NCI-H187 (cell line): ENCODE results near the gene RTL1.

Source experiments
- DNase-seq, 2 experiments: peaks; one replicate each; lab custom pipeline; 2025; lab: John Stamatoyannopoulos, UW

The RTL1 gene

DNA sequence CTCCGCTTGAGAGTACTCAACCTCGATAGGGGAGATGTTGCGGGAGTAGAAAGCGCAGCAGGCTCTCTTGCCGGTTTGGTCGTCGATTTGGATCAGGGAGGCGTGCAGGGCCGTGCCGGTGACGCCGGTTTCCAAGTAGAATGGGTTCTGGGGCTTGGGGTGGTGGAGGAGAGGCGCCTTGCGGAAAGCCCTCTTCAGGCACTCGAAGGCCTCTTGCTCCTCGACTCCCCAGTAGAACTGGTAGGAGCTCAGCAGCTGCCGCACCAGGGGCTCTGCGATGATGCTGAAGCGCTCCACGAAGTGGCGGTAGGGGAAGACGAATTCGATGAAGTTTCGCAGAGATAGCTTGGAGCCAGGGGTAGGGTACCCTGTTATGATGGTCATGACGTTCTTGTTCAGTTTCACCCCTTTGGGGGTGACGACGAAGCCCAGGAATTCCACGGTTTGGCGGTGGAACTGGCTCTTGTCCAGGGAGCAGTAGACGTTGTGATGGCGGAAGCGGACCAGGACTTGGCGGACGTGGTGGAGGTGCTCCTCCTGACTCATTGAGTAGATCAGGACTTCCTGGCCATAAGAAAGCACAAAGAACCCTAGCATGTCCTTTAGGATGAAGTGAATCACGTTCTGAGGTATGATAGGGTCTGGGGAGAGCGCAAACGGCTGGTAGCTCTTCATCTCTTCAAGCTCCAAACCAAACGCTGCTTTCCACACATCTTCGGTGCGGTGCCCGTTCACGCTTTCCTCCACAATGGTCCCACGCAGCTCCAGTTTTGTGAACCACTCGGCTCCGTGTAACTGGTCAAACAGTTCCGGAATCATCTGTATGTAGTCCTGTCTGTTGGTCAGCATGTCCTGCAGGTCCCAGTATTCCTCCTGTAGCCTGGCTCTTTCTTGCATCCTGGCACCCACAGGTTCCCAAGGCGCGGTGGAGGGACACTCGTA, 21.2 kb downstream of the RTL1 start:
- no peak for DNase-seq

DNA sequence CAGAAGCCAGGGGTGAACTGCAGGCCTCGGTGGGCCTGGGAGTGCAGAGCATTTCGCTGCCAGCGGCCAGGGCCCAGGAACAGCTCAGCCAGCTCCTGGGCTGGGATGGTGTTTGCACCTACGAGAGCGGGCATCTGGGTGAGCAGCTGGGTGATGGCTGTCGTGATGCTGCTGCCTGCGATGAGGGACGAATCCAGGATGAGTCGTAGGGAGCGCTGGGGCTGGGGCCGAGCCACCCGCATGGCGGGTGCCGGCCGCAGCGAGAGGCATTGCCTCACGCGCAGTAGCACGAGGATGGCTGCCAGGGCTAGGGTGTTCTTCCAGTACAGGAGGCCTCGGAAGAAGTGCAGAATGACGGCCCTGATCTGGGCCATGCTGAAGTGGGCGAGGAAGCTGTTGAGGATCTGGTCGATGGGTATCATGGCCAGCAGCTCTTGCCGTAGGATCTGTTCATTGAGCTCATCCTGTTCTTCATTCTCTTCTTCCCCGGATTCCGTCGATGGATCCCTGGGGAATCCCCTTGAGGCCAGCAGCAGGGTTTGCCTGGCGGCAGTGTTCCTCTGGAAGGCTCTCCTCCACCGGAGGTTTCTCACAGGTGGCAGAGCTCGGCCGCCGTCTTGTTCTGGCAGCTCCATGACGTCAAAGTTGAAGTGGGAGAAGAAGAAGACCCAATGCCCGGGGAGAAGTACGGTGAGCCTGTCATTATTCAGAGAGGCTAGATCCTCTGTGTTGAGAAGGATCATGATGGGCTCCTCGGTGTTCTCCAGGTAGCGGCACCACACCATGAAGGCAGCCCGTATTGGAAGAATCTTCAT, 22.1 kb downstream of the RTL1 start:
- no peak for DNase-seq

DNA sequence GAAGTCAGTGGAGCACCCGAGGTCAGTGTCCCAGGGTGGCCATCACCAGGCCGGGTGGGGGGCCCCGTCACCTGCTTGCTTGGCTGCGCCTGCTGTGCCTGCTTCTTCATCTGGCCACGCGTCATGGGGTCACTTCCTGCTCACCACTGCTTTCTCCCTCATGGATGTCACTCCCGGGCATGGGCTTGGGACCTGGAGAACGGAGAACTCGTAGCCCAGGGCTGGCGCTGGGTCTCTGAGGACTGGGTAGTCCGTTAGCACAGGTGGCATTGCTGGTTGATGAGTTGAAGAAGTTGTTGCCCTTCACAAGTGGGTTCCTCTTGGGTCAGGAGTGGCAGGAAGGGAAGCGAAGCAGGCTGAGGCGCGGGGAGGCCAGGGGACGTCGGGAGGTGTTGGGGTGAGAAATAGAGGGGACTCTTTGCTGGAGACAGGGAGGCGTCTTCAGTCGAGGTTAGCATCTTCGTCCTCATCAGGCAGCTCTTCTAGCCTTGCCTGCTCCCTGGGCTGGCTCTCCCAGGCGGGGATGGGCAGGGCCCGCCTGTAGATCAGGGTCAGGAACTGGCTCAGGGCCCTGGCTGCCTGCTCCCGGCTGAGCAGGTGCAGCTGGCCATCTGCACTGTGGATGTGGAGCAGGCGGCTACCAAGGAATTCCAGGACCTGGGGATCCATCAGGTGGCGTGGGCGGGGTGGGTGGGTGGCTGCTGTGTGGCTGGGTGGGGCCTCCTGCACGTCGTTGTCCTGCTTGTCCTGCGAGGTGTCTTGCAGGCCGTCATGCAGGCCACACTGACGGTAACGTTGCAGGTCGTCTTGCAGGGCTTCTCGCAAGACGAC, 23.0 kb downstream of the RTL1 start:
- no peak for DNase-seq

DNA sequence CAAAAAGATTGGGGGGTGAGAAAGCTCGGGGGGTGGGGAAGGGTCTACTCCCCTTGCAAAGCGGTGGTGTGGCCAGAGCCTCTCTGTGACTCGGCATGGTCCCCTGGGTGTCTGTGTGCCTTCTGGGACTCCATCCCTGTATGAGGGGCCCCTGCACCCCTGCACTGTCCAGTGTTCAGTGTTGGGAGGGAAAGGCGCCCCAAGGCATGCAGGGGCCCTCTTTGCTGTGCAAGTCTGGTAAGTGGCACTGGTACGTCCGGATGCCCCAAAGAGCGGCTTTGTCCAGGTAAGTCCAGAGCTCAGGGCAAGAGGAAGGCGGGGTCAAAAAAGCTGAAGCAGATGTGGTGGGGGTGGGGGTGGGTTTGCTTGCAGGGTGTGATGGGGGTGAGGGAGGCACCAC, 23.7 kb downstream of the RTL1 start:
- DNase-seq, result no peak

DNA sequence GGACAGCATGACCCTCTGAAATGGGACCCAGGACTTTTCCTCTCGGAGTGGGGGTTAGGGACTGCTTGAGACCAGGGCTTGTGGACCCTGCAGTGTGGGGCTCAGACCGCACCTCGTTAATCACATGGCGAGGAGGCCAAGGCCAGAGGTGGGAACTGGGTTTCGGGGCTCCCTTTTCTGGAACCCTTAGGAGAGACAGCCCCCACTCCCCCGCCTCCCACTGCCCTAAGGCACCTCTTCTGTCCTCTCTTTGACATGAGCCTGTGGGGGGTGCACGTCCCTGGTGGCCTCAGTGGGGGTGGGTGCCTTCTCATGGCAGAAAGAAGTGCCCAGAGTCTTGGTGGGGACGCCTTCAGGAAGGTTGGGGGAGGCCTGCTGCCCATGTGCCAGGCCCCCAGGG, 24.3 kb downstream of the RTL1 start:
- no peak for DNase-seq

DNA sequence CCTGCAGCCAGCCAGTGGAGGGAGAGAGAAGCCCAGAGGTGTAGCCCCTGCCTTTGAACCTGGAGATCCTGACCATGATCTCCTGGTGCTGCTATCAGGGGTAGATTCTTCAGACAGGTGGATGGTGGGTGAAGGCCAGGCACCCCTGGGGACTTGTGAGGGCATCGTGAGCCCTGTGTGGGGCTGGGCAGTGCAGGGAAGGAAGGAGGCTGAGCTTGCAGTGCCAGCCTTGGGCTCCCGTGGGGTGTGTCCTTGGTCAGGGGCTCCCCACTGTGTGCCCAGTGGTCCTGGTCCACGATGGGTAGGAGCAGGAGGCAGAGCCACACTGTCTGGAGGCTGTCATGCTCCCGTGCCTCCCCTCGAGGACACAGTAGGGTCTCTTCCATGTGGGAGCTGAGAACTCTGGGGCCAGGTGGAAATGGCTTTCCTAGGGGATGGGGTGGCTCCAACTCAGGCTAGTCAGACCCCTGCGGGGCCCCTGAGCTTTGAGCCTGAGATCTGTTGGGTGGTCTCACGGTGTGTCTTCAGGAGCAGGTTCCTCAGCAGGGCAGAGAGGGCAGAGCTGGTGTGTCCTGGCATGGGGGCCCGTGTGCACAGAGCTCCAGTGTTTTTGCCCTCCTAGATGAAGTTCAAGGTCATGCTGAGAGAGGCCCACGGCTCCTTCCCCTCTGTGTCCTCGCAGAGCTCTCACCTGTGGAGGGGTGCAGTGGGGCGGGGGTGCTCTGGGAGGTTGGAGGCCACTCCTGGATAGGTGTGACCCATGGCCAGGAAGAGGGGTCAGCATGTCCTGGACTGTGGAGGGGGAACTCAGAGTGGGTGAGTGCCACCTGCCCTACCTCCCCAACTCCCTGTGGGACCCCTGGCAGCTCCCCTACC, 25.0 kb downstream of the RTL1 start:
- no peak for DNase-seq

DNA sequence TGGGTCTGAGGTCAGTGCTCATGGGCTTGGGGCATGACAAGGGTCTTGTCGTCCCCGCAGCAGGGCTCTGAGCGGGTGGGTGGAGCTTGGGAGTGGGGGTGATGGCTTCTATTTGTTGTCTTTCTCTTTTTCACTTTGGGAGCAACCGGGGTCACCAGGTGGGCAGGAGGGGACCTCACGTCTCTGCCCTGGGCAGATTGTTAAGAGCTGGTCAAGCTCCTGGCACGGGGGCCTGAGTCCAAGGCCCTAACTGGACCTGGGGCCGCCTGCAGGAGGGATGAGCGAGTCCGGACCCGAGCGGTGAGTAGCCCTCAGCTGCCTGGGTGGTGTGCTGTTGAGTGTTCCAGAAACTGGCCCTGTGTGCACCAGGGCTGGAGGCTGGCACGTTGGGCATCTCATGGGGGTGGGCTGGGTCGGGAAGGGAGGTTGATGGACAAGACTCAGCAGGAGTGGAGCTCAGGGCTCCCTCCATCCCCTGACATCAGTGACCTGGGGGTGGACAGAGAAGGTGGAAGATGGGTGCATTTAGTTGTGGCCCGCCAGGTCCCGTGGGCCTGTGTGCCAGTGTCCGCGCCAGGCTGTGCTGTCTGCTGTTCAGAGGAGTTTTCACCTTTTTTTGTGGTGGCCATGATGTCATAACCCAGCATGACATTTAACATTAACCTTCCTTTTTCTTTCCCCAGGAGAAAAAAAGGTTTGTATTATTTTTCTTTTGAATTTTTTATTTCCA, 27.5 kb downstream of the RTL1 start:
- DNase-seq, result no peak

DNA sequence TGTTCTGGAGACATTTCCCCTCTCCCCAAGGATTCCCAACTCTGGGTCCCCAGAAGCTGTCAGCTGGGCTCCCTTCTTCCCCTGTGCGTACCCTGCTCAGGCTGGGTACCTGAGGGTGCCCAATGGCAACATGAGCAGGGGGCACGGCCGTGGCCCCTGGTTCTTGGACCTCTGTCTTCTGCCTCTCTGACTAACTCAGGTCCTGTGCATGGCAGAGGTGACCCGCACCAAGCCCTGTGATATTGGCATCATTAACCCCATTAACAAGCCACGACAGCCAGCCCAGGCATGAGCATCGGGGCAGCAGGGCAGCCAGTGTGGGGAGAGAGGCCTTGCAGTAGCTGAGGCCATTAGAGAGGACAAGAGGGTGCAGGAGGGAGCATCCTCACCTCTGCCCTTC, 28.4 kb downstream of the RTL1 start:
- no peak for DNase-seq

DNA sequence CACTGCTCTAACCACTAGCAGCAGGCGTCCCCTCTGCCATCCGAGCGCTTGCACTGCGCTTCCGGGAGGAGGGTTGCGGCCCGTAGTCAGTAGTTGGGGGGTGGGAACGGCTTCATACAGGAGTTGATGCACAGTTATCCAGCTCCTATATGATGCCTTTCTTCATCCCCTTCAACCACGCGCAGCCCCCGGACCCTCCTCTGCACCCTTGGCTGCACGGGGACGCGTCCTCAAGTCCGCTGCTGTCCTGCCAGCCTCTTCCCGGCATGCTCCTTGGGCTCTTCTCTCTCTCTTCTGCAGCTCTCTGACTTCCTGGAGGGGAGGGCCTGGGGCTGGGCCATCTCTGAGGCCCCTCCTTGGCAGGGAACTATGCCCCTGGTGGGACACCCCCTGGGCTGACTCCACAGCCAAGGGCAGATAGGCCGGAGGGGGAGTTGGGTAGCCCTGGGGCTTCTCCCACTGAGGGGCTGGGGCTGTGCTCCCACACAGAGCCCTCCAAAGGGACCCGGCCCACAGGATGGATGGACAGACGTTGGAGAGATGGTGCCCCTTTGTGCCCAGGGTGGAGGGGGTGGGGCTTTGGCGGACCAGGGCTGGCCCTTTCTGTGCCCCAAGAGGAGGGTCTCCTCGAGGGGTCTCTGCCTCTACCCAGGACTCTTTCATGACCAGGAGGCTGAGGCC, 29.0 kb downstream of the RTL1 start:
- DNase-seq, result no peak

DNA sequence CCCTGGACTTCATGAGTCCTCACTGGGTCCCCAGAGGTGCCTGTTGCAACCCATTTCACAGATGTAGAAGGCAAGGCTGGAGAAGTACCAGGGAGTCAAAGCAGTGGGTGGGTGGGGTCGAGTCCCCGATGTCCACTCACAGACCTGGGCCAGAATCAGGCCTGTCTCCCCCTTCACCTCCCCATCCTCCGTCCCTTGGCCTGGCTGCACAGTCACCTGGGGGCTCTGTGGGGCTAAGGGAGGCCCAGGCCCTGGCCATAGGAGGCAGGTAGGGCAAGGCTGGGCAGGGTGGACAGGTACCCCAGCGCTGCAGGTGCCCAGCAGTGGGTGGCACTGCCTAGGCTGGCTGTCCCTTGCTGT, 29.5 kb downstream of the RTL1 start:
- no peak for DNase-seq

DNA sequence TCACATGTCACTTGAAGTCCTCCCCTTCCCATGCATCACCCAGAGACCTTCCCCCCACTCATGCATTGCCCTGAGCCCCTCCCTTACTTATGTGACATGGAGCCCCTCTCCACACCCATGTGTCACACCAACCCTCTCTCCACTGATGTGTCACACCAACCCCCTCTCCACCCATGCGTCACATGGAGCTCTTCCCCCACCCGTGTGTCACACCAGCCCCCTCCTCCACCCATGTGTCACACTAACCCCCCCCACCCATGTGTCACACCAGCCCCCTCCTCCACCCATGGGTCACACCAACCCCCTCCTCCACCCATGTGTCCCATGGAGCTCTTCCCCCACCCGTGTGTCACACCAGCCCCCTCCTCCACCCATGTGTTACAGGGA, 30.4 kb downstream of the RTL1 start:
- DNase-seq, result no peak

DNA sequence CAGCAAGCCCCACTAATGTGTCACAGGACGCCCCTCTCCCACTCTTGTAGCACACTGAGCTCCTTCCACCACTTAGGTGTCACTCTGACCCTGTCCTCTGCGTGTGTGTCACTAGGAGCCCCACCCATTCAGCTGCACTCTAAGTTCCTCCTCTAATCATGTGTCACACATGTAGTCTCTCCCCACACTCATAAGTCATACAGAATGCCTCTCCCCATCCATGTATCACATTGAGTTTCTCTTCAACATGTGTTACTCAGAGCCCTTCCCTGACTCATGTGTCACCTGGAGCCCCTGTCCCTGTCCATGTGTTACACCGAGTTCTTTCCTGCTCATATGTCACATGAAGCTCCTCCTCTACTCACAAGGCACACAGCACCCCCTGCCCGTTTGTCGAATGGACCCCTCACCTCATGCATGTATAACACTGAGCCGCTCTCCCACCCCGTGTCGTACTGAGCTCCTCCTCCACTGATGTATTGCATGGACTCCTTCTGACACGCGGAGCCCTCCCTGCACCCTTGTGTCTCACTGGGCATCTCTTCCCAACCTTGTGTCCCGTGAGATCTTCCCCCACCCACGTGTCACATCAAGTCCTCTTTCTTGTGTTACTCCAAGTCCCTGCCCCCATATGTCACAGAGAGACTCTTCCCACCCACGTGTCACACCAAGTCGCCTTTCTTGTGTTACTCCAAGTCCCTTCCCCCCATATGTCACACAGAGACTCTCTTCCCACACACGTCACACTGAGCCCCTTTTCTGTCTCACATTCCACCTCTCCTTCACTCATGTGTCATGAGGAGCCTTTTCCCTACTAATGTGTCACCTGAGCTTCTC, 31.0 kb downstream of the RTL1 start:
- no peak for DNase-seq

DNA sequence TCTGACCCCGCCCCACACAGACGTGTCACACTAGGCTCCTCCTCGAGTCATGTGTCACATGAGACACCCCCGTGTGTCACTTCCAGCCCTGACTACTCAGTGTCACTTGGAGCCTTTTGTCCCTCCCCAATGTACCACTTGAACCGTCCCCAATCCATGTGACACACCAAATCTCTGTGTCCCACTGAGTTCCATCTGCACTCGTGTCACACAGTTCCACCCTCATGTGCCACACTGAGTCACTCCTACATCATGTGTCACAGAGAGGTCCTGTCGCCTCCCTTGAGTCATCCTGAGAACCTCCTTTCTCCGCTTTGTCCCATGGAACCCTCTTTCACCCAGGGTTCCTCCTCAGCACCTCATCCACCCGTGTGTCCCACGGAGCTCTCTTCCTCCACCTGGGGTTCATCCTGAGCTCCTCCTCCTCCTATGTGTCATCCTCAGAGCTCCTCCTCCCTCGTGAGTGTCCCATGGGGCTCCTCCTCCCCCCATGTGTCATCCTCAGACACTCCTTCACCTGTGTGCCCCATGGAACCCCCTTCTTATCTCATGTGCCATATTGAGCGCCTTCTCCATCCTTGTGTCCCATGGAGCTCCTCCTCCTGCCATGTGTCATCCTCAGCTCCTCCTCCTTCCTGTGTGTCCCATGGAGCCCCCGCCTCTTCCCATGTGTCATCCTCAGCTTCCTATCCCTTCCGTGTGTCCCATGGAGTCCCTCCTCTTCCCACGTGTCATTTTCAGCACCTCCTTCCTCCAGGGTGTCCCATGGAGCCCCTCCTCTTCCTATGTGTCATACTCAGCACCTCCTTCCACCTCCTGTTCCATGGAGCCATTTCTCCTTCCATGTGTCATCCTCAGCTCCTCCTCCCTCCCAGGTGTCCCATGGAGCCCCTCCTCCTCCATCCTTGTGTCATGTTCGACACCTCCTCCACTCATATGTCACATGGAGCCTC, 32.0 kb downstream of the RTL1 start:
- no peak for DNase-seq

DNA sequence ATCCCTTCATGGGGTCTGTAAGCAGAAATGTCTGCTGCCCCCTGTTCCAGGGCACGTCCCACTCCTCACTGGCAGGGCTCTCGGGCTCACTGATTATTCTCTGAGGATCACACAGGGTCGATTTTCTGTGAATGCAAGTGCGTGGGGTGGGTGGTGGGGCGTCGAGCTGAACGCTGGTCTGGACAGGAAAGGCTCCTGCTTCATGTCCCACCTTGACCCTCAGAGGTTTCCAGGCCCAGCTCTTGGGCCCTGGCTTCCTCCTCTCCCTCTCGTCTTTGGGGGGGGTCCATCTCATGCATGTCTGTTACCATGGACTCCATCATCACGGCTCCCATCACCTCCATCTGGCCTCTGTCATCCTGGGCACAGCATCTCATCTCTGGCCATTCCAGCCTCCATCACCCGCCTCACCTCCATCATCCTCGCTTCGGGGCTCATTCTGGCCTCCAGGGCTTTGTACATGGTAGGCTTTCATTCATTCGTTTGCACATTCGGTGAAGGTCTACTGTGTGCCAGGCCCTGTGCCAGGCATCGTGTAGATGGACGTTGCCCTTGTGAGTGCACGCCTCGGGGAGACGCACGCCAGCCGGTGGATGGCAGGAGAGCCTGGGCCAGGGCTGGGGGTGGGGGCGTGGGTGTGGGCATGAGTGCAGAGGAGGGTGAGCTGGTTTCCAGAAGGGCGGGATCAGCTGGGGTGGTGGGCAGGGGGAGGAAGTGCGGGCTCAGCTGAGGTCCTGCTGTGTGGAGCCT, 34.7 kb downstream of the RTL1 start:
- DNase-seq, result no peak

DNA sequence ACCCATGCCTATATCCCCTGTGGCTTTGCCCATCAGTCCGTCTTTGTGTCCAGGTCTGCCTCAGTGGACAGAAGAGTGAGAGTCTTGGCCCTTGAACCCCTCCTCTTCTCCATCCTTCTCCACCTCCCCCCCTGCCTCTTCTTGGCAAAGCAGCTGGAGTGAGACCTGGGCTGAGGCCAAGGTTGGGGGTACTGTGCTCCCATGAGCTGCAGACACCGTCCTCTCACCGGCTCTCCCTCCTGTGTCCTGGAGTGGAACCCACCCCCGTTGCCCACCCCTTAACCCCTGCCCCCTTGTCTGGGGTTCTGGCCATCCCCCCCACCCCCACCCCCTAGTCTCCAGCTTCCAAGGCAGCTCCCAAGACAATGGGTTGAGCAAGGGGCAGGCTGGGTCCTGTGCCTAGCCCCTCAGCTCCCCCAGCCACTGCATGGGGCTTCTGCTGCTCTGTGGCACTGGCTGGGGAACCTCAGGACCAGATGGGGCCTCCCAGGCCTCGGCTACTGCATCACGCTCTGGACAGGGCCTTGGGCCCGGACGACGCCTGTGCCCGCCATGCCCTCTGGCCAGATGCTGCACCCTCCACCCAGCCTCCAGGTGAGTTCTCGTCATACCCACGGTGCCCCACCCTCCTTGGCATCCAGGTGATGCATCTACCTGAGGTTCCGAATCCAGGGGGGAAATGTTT, 35.7 kb downstream of the RTL1 start:
- no peak for DNase-seq
